HEK293 (cell line): ENCODE results near the gene PWWP2B.

ENCODE experiments used
- BCL11A ChIP-seq: fragments of 450-650 bp; formaldehyde crosslinking; IDR thresholded peaks from 2 replicates; pipeline ENCODE4 v1.5.1; 2016; ENCODE audit warnings: low read depth, missing biosample characterization, missing genetic modification characterization
- MEIS1 ChIP-seq: sonication (generic); formaldehyde crosslinking; IDR thresholded peaks from 2 replicates; pipeline ENCODE4 v1.8.1; 2022; ENCODE audit warnings: missing genetic modification reagents, mild to moderate bottlenecking, borderline replicate concordance
- SALL2 ChIP-seq: fragments of 450-650 bp; formaldehyde crosslinking; IDR thresholded peaks from 2 replicates; pipeline ENCODE4 v1.5.0; 2017; ENCODE audit warnings: missing biosample characterization, mild to moderate bottlenecking, missing genetic modification characterization, borderline replicate concordance
- ZSCAN16 ChIP-seq: fragments of 450-650 bp; formaldehyde crosslinking; IDR thresholded peaks from 2 replicates; pipeline ENCODE4 v1.5.1; 2016; ENCODE audit warnings: missing biosample characterization, missing genetic modification characterization
- TF ChIP-seq, protein P1 (sequence below): fragments of 450-650 bp; formaldehyde crosslinking; IDR thresholded peaks from 2 replicates; pipeline ENCODE4 v1.5.1; 2016; ENCODE audit warnings: missing biosample characterization, missing genetic modification characterization
- TF ChIP-seq, protein P2 (sequence below): fragments of 450-650 bp; formaldehyde crosslinking; IDR thresholded peaks from 2 replicates; pipeline ENCODE4 v1.5.1; 2016; ENCODE audit warnings: missing biosample characterization, missing genetic modification characterization

DNA sequence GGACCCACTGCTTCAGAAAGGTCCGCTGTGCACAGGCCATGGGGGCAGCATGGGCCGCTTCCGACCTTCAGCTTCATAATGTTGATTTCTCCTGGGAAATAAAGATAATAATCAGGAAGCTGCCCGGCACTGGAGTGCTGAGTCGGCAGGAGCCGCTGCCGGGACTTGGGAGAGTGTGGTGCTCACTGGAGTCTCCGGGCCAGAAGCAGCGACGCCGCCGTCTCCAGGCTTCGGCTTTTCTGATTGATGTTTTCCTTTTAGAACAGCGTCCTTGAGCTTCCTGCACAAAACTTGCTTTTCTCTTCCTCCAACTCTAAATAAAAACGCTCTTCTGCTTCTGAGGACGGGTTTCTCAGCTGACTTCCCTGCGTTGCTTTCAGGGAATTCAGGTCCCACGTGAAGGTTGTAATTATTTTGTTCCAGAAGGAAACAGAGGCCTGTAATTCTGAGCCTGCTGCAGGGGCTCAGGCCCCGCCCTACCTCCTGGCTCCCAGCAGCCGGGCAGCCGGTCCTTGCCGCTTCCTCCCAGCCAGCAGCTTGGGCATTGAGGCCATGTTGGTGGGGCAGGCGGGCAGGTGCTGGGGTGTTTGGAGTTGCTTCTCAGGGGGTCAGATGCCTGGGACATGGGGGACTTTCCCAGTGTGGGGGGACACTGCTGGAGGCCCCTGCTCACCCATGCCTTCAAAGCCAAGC, 14.7 kb downstream of the PWWP2B start:
- TF ChIP-seq BCL11A (tag by site-specific recombination) (no peak), MEIS1 (CRISPR knock-in tag) (no peak), ZSCAN16 (no peak), SALL2 (tag by site-specific recombination) (no peak)
- TF ChIP-seq, protein P1, sequence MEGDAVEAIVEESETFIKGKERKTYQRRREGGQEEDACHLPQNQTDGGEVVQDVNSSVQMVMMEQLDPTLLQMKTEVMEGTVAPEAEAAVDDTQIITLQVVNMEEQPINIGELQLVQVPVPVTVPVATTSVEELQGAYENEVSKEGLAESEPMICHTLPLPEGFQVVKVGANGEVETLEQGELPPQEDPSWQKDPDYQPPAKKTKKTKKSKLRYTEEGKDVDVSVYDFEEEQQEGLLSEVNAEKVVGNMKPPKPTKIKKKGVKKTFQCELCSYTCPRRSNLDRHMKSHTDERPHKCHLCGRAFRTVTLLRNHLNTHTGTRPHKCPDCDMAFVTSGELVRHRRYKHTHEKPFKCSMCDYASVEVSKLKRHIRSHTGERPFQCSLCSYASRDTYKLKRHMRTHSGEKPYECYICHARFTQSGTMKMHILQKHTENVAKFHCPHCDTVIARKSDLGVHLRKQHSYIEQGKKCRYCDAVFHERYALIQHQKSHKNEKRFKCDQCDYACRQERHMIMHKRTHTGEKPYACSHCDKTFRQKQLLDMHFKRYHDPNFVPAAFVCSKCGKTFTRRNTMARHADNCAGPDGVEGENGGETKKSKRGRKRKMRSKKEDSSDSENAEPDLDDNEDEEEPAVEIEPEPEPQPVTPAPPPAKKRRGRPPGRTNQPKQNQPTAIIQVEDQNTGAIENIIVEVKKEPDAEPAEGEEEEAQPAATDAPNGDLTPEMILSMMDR = no peak
- TF ChIP-seq, protein P2, sequence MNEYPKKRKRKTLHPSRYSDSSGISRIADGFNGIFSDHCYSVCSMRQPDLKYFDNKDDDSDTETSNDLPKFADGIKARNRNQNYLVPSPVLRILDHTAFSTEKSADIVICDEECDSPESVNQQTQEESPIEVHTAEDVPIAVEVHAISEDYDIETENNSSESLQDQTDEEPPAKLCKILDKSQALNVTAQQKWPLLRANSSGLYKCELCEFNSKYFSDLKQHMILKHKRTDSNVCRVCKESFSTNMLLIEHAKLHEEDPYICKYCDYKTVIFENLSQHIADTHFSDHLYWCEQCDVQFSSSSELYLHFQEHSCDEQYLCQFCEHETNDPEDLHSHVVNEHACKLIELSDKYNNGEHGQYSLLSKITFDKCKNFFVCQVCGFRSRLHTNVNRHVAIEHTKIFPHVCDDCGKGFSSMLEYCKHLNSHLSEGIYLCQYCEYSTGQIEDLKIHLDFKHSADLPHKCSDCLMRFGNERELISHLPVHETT = no peak
